SJSA1 (cell line): Measurements from ENCODE around the gene IGSF21. TPM values are rescaled to one million over a fixed set of nuclear protein-coding genes. Genes with fewer than 3 reads are reported as not detected.

Experiments used
- DNase-seq, 2 experiments: peaks; one replicate each; pipeline ENCODE4 v3.0.0-alpha.2; 2015 to 2020; ENCODE audit warnings: low spot score in 2 of 2, low read depth in 1 of 2
- H3K27ac ChIP-seq: fragments of 250-450 bp; sonication (Bioruptor Pico); 2 replicates; pipeline ENCODE4 v1.5.1; 2020; ENCODE audit warnings: mild to moderate bottlenecking, moderate library complexity
- H3K27me3 ChIP-seq: fragments of 250-450 bp; sonication (Bioruptor Pico); replicated peaks from 2 replicates; pipeline ENCODE4 v1.5.1; 2020; ENCODE audit warnings: mild to moderate bottlenecking, moderate library complexity
- H3K36me3 ChIP-seq: fragments of 250-450 bp; sonication (Bioruptor Pico); 2 replicates; pipeline ENCODE4 v1.5.1; 2020; ENCODE audit warnings: mild to moderate bottlenecking
- H3K4me1 ChIP-seq: fragments of 250-450 bp; sonication (Bioruptor Pico); replicated peaks from 2 replicates; pipeline ENCODE4 v1.6.1; 2021; ENCODE audit warnings: mild to moderate bottlenecking
- H3K4me3 ChIP-seq: fragments of 250-450 bp; sonication (Bioruptor Pico); 2 replicates; pipeline ENCODE4 v1.5.1; 2020; ENCODE audit warnings: mild to moderate bottlenecking
- H3K9me3 ChIP-seq: fragments of 250-450 bp; sonication (Bioruptor Pico); replicated peaks from 2 replicates; pipeline ENCODE4 v1.5.1; 2020; ENCODE audit warnings: mild to moderate bottlenecking
- total RNA-seq: library from RNA; depleted of rRNA; stranded (reverse); fragments of >200 nt; shearing (Covaris generic); gene quantifications from 2 replicates; pipeline ENCODE4 v1.2.3, GENCODE V29; 2014

IGSF21 gene
- total RNA-seq, 1 experiment from 2014 or later, result not detected

DNA sequence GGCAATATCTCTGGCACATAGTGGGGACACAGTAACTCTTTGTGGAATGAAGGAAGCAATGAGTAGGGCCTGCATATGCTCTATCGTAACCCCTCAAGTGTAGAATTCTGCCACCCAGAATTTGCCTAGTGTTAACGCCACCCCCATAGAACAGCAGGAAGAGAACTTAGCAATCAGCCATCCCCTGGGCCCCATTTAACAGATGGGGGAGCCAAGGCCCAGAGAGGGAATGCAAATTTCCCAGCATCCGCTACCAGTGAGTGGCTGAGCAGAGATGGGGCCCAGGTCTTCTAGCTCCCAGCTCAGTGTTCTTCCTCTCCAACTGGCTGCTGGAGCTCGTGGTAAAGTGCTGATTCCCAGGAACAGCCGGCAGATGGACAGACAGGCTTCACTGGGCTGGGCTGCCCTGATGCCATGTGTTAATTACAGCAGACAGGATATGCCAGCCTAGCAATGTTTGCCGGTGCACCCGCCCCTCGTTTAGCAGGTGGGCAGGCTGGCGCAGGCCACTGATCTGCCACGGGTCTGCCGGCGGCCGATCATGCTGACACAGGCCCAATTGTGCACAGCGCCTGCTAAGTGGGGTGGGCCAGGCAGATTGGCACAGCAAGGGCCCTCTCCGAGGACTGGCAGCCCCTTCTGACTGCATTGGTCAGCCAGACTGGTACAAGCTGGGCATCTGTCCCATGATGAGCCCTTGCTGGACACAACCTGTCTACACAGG, 171.9 kb downstream of the IGSF21 start:
- H3K4me3 ChIP-seq, result no peak overlapping the region
- H3K27me3 ChIP-seq, result peaks cover 3% of the 10 kb centered on the region; the same call in 1 of the 2 replicates
- DNase-seq, result no peak
- H3K4me1 ChIP-seq, result no peaks in the 10 kb centered on the region
- 0 out of 2 replicates have a peak, but pooled peaks cover 3% of the 10 kb centered on the region for H3K9me3 ChIP-seq
- no peaks in the 10 kb centered on the region for H3K36me3 ChIP-seq
- H3K27ac ChIP-seq, result no peak overlapping the region

DNA sequence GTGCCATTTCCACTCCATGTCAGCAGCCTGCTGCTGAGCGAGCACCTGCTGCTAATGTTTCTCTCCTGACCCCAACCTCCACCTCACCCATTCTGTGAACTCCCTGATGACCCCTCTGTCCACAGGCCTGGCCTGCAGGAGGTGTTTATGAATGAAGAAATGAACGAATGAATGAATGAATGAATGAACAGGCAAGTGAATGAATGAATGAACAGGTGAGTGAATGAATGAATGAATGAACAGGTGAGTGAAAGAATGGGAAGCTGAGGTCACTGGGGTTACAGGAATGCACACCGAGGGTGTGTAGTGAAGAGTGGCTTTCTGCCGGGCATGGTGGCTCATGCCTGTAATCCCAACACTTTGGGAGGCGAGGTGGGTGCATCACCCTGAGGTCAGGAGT, 173.4 kb downstream of the IGSF21 start:
- 0 out of 2 replicates have a peak, but pooled peaks cover 3% of the 10 kb centered on the region for H3K9me3 ChIP-seq
- no peaks in the 10 kb centered on the region for H3K36me3 ChIP-seq
- peaks cover 3% of the 10 kb centered on the region; the same call in 1 of the 2 replicates for H3K27me3 ChIP-seq
- no peak overlapping the region for H3K27ac ChIP-seq
- DNase-seq, result no peak
- H3K4me3 ChIP-seq, result no peak overlapping the region
- H3K4me1 ChIP-seq, result no peaks in the 10 kb centered on the region

DNA sequence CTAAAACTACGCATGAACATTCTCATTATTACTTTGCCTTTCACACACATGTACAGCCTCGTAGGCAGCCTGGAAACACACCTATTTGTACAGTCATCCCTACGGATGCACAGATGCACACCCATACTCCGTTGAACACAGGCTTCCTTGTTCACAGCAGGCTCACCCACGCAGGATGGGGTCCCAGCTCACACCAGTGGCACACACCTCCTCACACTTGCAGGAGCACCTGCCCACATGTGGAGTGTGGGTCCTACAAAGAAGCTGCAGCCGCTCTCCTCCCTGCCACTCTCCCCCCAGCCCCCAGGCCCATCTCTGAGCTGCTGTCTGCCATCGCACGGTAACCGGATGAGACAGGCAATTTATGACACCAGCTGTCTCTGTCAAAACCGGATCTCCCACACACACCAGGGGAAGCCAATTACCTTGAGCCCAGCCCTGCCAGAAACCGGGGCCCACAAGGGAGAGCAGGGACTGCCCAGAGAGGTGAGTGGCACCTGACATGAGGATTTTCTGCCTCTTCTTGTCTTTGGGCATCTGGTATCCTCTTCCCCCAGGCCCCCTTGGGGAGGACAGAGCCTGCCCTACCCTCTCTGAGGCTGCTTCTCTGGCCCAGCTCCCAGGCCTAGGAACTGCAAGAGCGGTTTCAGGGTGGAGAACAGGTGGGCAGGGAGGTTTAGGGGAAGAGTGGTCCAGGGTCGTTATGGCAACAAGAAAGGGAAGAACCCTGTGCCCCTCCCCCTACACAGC, 175.4 kb downstream of the IGSF21 start:
- Histone ChIP-seq H3K9me3 (no peaks in the 10 kb centered on the region), H3K4me1 (no peaks in the 10 kb centered on the region), H3K27ac (no peak overlapping the region), H3K4me3 (no peak overlapping the region), H3K27me3 (no peaks in the 10 kb centered on the region), H3K36me3 (no peaks in the 10 kb centered on the region)
- no peak for DNase-seq

DNA sequence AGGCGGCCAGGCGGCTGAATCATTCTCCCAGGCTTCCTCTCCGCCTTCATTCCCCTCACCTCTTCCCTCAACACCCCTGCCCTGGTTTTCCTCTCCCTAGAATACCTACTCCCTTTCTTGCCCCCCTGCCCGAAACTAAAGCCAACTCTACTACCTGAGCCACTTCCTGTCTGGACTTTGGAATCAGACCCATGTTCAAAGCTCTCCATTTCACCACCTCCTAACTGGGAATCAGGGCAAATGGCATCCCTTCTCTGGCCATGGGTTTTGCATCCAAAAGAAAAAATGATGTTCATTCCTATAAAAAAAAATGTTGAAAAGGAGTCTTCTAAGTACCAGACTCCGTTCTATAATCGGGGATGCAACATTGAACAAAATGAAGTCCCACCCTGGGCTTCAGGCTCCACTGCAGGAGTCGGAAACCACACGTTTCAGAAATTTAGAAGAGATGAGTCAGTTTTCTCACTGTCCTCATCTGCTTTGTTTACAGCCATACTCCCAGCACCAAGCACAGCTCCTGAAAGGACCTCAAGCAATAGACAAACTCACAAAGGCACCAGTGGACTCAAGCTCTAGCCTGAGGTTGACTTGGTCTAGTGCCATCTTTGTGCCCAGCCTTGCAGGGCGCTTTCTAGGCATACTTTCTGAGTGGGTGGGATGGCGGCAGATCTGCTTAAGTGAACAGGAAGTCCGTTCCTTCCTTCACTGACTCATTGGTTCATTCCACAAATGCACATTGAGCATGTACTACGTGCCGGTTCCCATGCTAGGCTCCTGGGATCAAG, 176.2 kb downstream of the IGSF21 start:
- no peaks in the 10 kb centered on the region for H3K9me3 ChIP-seq
- H3K36me3 ChIP-seq, result no peaks in the 10 kb centered on the region
- peak in 1 of 2 experiments; percentile 2 for DNase-seq
- no peaks in the 10 kb centered on the region for H3K27me3 ChIP-seq
- H3K4me3 ChIP-seq, result no peak overlapping the region
- H3K4me1 ChIP-seq, result no peaks in the 10 kb centered on the region
- no peak overlapping the region for H3K27ac ChIP-seq

DNA sequence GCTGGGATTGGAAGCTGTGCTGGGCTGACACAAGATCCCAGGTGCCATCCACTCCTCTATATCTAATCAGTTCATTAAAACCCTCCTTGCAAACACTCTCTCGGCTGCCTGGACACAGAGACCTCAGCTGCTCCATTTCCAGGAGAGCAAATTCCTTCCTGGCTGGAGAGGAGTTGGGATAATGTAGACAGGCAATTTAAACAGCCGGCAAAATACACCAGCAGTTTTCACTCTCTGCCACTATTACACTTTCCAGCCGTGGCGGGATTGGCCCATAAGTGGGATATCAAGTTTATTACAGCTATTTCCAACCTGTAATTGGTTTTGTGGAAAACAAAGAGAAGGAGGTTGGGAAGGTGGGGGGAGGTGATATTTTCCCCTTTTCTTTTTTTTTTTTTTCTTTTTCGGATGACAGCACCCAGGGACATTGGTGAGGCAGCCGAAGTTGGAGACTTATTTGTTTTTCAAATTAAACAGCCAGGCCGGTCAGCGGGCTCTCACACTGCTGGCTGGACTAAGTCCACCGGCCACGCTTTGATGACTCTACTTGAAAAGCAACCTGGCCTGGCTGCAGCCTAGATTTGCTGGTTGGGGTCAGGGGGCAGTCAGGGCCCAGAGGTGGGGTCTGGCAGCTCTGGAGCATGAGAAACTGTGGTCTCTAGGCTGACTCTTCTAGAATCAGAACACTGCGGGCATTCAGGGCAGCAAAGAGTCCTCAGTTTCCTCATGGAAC, 177.4 kb downstream of the IGSF21 start:
- Histone ChIP-seq H3K4me1 (no peaks in the 10 kb centered on the region), H3K4me3 (no peak overlapping the region), H3K27ac (no peak overlapping the region), H3K36me3 (no peaks in the 10 kb centered on the region), H3K27me3 (no peaks in the 10 kb centered on the region), H3K9me3 (no peaks in the 10 kb centered on the region)
- DNase-seq, result no peak

DNA sequence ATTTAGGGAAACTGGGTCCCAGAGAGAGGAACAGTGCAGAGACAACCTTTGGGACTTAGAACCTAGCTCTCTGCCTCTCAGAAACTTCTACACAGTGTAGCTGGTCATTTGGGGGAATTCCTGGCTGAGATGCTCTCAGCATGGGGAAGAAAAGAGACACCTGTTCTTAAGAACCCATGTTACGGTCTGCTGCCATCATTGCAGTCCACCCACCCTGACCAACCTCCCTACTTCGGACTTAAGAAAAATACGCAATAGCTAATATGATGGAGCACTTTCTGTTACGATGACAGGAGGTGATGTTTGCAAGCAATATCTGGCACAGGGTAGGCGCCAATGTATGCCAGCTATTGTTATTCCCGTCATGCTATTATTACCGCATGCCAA, 177.9 kb downstream of the IGSF21 start:
- Histone ChIP-seq H3K36me3 (no peaks in the 10 kb centered on the region), H3K27ac (no peak overlapping the region), H3K9me3 (no peaks in the 10 kb centered on the region), H3K4me3 (no peak overlapping the region), H3K4me1 (no peaks in the 10 kb centered on the region), H3K27me3 (no peaks in the 10 kb centered on the region)
- no peak for DNase-seq

DNA sequence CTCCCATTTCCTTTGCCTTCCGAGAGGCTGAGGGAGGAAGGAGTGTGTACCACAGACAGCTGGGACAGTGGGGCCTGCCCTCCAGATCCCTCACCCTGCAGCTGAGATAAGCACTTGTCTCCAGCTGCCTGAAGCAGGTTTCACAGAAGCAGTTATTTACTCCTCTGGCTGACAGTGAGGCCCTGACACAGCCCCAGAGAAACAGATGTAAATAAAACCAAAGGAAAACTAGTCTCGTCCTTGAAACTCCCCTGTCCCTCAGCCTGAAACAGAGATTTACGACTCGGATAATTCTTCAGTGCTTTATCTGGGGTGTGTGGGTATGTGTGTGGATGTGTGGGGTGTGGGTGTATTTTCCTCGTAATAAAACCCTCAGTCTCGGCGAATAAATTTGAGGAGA, 181.1 kb downstream of the IGSF21 start:
- DNase-seq, result no peak
- H3K27me3 ChIP-seq, result no peaks in the 10 kb centered on the region
- H3K4me1 ChIP-seq, result no peaks in the 10 kb centered on the region
- H3K36me3 ChIP-seq, result no peaks in the 10 kb centered on the region
- H3K4me3 ChIP-seq, result no peak overlapping the region
- no peaks in the 10 kb centered on the region for H3K9me3 ChIP-seq
- no peak overlapping the region for H3K27ac ChIP-seq

DNA sequence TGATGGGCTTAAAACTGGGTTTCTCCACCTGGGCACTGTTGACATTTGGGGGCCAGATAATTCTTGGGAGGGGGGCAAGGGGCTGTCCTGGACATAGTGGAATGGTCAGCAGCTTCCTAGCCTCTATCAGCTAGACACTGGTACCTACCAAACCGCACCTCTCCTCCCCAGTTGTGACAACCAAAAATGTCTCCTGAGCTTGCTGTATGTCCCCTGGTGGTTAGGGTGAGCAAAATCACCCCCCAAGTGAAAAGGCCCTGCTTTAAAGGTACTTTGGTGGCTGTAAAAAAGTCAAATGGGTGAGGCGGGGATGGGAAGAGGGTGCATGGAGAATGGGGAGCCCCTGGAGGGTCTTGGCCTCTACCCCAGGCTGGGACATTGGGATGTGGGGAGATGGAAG, 182.0 kb downstream of the IGSF21 start:
- DNase-seq, result no peak
- no peaks in the 10 kb centered on the region for H3K9me3 ChIP-seq
- no peaks in the 10 kb centered on the region for H3K27me3 ChIP-seq
- no peak overlapping the region for H3K27ac ChIP-seq
- no peaks in the 10 kb centered on the region for H3K36me3 ChIP-seq
- no peaks in the 10 kb centered on the region for H3K4me1 ChIP-seq
- H3K4me3 ChIP-seq, result no peak overlapping the region

DNA sequence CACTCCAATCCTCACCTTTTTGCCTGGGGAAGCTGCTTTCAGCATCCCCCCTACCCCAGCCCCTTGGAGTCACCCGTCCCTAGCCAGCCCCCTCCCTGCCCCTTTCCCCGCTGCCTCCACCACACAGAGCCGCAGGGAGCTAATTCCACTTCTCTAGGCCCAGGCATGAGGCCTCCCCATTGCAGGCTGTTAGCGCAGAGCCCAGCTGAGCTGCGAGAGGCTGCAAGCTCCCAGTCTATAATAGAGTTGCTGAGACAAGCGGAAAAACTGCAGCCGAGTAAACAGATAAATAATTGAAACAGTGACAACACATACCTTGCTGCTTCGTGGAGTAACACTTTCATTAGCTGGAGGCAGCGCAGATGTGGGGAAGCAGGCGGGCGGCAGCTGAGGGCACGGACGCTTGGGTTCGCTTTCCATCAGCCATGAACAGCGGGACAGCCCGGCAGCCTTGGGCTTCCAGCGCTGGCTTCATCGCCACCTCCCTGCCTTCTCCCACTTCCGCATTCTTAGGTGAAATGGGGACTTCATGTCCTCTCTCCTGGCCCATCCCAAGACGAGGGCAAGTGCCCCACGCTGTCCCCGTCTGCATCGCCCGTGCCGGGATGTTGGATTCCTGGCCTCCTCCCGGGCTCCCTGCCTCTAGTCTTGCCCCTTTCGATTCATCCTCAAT, 183.3 kb downstream of the IGSF21 start:
- DNase-seq, result no peak
- no peaks in the 10 kb centered on the region for H3K9me3 ChIP-seq
- H3K27me3 ChIP-seq, result no peaks in the 10 kb centered on the region
- no peak overlapping the region for H3K4me3 ChIP-seq
- no peak overlapping the region for H3K27ac ChIP-seq
- no peaks in the 10 kb centered on the region for H3K36me3 ChIP-seq
- no peaks in the 10 kb centered on the region for H3K4me1 ChIP-seq

DNA sequence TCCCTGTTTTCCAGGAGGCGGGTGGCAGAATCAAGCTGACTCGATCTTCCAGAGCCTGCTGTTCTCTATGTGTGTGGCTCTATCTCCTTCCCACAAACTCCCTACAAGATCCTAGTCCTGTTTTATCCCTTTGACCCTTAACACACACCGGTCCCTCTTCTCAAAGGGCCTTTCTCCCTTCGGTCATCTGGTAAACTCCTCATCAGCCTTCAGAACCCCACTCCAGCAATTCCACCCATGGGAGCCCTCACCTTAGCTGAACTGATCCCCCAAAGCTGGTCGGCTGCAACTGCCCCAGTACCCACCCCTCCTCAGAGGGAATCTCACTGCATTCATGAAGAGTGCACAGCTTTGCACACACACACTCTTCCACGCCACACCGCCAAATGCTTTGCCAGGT, 184.9 kb downstream of the IGSF21 start:
- H3K9me3 ChIP-seq, result no peaks in the 10 kb centered on the region
- no peaks in the 10 kb centered on the region for H3K4me1 ChIP-seq
- H3K27me3 ChIP-seq, result 0 out of 2 replicates have a peak, but pooled peaks cover 2% of the 10 kb centered on the region
- H3K27ac ChIP-seq, result no peak overlapping the region
- H3K36me3 ChIP-seq, result no peaks in the 10 kb centered on the region
- no peak overlapping the region for H3K4me3 ChIP-seq
- no peak for DNase-seq

DNA sequence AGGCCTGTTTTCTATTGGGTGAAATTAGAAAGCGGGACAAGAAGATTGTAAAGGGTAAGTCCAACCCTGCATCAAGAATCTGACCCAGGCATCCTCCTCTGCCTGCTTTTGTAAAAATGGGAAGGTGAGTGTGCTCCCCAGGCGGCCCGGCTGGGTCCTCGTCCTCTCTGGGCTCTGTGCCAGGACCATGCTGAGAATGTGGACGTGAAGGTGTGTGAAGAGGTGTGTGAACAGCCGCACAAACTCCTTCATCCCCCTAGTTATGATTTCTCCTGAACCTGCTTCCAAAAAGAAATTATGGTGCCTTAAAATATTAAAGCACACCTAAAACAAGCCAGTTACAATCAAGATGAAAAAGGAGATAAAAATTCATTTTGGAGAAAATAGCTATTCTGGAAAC, 185.7 kb downstream of the IGSF21 start:
- H3K4me1 ChIP-seq, result no peaks in the 10 kb centered on the region
- no peak overlapping the region for H3K27ac ChIP-seq
- H3K27me3 ChIP-seq, result 0 out of 2 replicates have a peak, but pooled peaks cover 6% of the 10 kb centered on the region
- H3K4me3 ChIP-seq, result no peak overlapping the region
- H3K9me3 ChIP-seq, result no peaks in the 10 kb centered on the region
- DNase-seq, result no peak
- H3K36me3 ChIP-seq, result no peaks in the 10 kb centered on the region

DNA sequence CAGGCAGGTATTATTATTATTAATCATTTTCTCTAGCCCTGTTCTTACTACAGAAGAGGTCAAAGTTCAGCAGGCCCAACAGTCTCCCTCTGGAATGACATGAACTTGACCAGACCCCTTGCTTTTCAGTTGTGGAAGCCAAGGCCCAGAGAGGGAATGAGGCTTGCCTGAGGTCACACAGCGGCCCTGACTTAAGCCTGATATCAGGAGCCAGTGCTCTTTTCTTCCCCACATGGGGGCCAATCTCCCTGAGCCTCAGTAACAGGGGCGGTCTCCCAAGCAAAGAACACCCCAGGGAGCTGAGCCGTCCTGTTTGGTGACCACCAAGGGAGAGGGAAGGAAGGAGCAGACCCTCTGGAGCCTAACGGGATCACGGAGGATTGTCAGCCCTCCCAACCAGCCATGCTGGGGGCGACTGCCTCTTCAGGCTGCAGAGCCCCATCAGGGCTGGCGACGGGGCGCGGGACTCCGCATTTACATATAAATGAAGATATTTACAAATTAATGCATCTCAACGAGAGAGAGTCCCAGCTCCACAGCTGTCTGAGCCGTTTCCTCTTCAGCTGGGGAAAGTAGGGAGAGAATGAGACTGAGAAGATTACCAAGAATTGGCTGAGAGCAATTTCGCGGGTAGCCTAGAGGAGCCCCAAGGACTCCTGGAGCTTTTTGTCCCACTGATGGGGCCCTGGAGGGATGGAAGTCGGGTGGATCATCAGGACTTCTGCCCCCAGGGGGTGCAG, 187.0 kb downstream of the IGSF21 start:
- Histone ChIP-seq H3K27ac (no peak overlapping the region), H3K36me3 (no peaks in the 10 kb centered on the region), H3K4me3 (no peak overlapping the region), H3K27me3 (0 out of 2 replicates have a peak, but pooled peaks cover 10% of the 10 kb centered on the region), H3K4me1 (no peaks in the 10 kb centered on the region), H3K9me3 (no peaks in the 10 kb centered on the region)
- DNase-seq, result no peak
